K562 (cell line): ENCODE results near the gene AGXT. TPM values are rescaled to one million over a fixed set of nuclear protein-coding genes. Genes with fewer than 3 reads are reported as not detected.

Experiments used
- ATAC-seq: fragments of 200-7000 bp; cut with Tn5 transposase; 3 replicates; pipeline ENCODE4 v1.9.1; 2020; ENCODE audit warnings: moderate library complexity
- BruUV-seq: library from RNA; stranded (reverse); fragments of 400-500 nt; replicated peaks from 2 replicates; lab custom pipeline; 2021; lab: Mats Ljungman, UMichigan
- CTCF ChIA-PET: fragments of 300-600 bp; formaldehyde crosslinking; extraction: SDS; loops from one replicate; lab custom pipeline; 2021; ENCODE audit warnings: low intra/inter-chr PET ratio; lab: Yijun Ruan, JAX
- POLR2A ChIA-PET: fragments of 300-600, 350-650 bp; sonication (Branson Sonifier 250); formaldehyde crosslinking; extraction: SDS; loops from one replicate; lab custom pipeline; 2021; ENCODE audit warnings: antibody characterized with exemption, inconsistent platforms; lab: Yijun Ruan, JAX
- DNase-seq, 4 experiments: peaks; one replicate each; pipeline versions ENCODE4 v3.0.0 to v3.0.0-alpha.2; 2011 to 2018; ENCODE audit warnings: low spot score in 3 of 4, mixed read lengths in 3 of 4; ENCODE audit errors: extremely low read depth in 1 of 4
- FAIRE-seq: peaks from 2 replicates; lab custom pipeline; 2011; peaks lifted over from hg19 to GRCh38; lab: Jason Lieb, UNC
- H2AFZ ChIP-seq: 2 replicates; pipeline ENCODE4 v1.6.0; 2011; ENCODE audit warnings: low read depth, low read length, control low read depth, inconsistent platforms
- H3K27ac ChIP-seq: fragments of 200-600 bp; 3 replicates; pipeline ENCODE4 v1.8.0; 2011; ENCODE audit warnings: low read depth, mild to moderate bottlenecking, control low read depth, inconsistent platforms, low read length, moderate library complexity, mixed read lengths; ENCODE audit errors: extremely low read depth
- H3K27me3 ChIP-seq, 2 experiments: fragments of 300-600 bp in 1 of 2; 2 replicates in 1 of 2; 3 replicates in 1 of 2; pipeline versions ENCODE4 v1.6.0 to v1.8.0; 2011; ENCODE audit warnings: inconsistent platforms in 2 of 2, low read length in 2 of 2, mild to moderate bottlenecking in 1 of 2, mixed read lengths in 1 of 2, moderate library complexity in 1 of 2; ENCODE audit not compliant: control insufficient read depth in 2 of 2, insufficient read depth in 2 of 2
- H3K36me3 ChIP-seq: fragments of 300-600 bp; 3 replicates; pipeline ENCODE4 v1.8.0; 2011; ENCODE audit warnings: mild to moderate bottlenecking, low read length, inconsistent platforms; ENCODE audit not compliant: control insufficient read depth, insufficient read depth
- H3K4me1 ChIP-seq, 2 experiments: fragments of 200-600 bp in 1 of 2; replicated peaks in 1 of 2; 2 replicates in 1 of 2; 3 replicates in 1 of 2; pipeline versions ENCODE4 v1.5.1 to v1.8.0; 2011; ENCODE audit warnings: inconsistent platforms in 2 of 2, low read length in 2 of 2, mild to moderate bottlenecking in 1 of 2, mixed read lengths in 1 of 2, moderate library complexity in 1 of 2; ENCODE audit not compliant: control insufficient read depth in 2 of 2, insufficient read depth in 2 of 2
- H3K4me2 ChIP-seq: 2 replicates; pipeline ENCODE4 v1.6.1; 2011; ENCODE audit warnings: low read length, control low read depth, inconsistent platforms, mixed read lengths; ENCODE audit not compliant: insufficient read depth
- H3K4me3 ChIP-seq: fragments of 200-600 bp; sonication (generic), shearing (Covaris generic); 2 replicates; pipeline ENCODE4 v1.5.1; 2016; ENCODE audit warnings: control low read depth, inconsistent platforms
- H3K79me2 ChIP-seq: fragments of 200-600 bp; 3 replicates; pipeline ENCODE4 v1.8.0; 2011; ENCODE audit warnings: low read length, inconsistent platforms; ENCODE audit not compliant: control insufficient read depth, insufficient read depth
- H3K9ac ChIP-seq, 2 experiments: 2 replicates each; pipeline versions ENCODE4 v1.6.0 to v1.6.1; 2011; ENCODE audit warnings: low read depth in 2 of 2, low read length in 2 of 2, control low read depth in 1 of 2, inconsistent platforms in 1 of 2, mild to moderate bottlenecking in 1 of 2, mixed read lengths in 1 of 2; ENCODE audit not compliant: insufficient read depth in 1 of 2
- H3K9me1 ChIP-seq: one replicate; pipeline ENCODE4 v1.6.0; 2011; ENCODE audit warnings: inconsistent platforms, mild to moderate bottlenecking, low read length, moderate library complexity; ENCODE audit not compliant: control insufficient read depth, insufficient read depth
- H3K9me3 ChIP-seq: replicated peaks from 2 replicates; pipeline ENCODE4 v1.5.1; 2011; ENCODE audit warnings: low read depth, low read length, inconsistent platforms; ENCODE audit not compliant: control insufficient read depth, insufficient read depth
- H4K20me1 ChIP-seq: replicated peaks from 2 replicates; pipeline ENCODE4 v1.6.1; 2011; ENCODE audit warnings: low read length, inconsistent platforms, mixed read lengths; ENCODE audit not compliant: control insufficient read depth, insufficient read depth
- BCL6 ChIP-seq: fragments of 250-450 bp; sonication (Bioruptor Pico); IDR thresholded peaks from 2 replicates; pipeline ENCODE4 v1.4.0; 2020
- CCNT2 ChIP-seq: IDR thresholded peaks from 2 replicates; pipeline ENCODE4 v1.6.1; 2011; ENCODE audit warnings: borderline replicate concordance, low read depth, mild to moderate bottlenecking, moderate library complexity, mixed read lengths, low read length; ENCODE audit not compliant: insufficient read length; ENCODE audit errors: extremely low read depth
- FOXA3 ChIP-seq, 2 experiments: fragments of 450-650 bp in 1 of 2; sonication (generic) in 1 of 2; formaldehyde crosslinking; IDR thresholded peaks in 1 of 2; conservative IDR thresholded peaks in 1 of 2; 2 replicates each; pipeline versions ENCODE4 v1.4.0 to v1.8.0; 2020 to 2022; ENCODE audit warnings: mild to moderate bottlenecking in 2 of 2, missing genetic modification reagents in 1 of 2
- HEY1 ChIP-seq: fragments of 250-450 bp; sonication (Bioruptor Pico); IDR thresholded peaks from 2 replicates; pipeline ENCODE4 v1.5.0; 2020; ENCODE audit warnings: mild to moderate bottlenecking, moderate library complexity, borderline replicate concordance
- HMGN3 ChIP-seq: IDR thresholded peaks from 2 replicates; pipeline ENCODE4 v1.6.1; 2011; ENCODE audit warnings: borderline replicate concordance, low read depth, mild to moderate bottlenecking, mixed read lengths, low read length; ENCODE audit not compliant: insufficient read length; ENCODE audit errors: extremely low read depth
- KAT2B ChIP-seq: IDR thresholded peaks from one replicate; pipeline ENCODE4 v1.6.1; 2012; ENCODE audit warnings: low read depth, mild to moderate bottlenecking, control low read depth, inconsistent platforms, low read length, moderate library complexity
- MBD2 ChIP-seq: sonication (generic); IDR thresholded peaks from 2 replicates; pipeline ENCODE4 v1.6.1; 2016; ENCODE audit warnings: low read depth, borderline replicate concordance
- RUNX1 ChIP-seq: sonication (generic); IDR thresholded peaks from 2 replicates; pipeline ENCODE4 v1.6.1; 2016; ENCODE audit warnings: antibody characterized with exemption, low read depth
- SLC30A9 ChIP-seq: fragments of 250-450 bp; sonication (Bioruptor Pico); IDR thresholded peaks from 2 replicates; pipeline ENCODE4 v1.8.0; 2022; ENCODE audit warnings: mild to moderate bottlenecking, moderate library complexity
- ZFPM2 ChIP-seq: fragments of 250-450 bp; sonication (Bioruptor Pico); IDR thresholded peaks from 2 replicates; pipeline ENCODE4 v1.5.1; 2022; ENCODE audit warnings: mild to moderate bottlenecking
- ZNF311 ChIP-seq: fragments of 250-450 bp; sonication (Bioruptor Pico); IDR thresholded peaks from 2 replicates; pipeline ENCODE4 v1.4.0; 2020; ENCODE audit warnings: mild to moderate bottlenecking, moderate library complexity
- ZNF444 ChIP-seq: fragments of 250-450 bp; sonication (Bioruptor Pico); IDR thresholded peaks from 2 replicates; pipeline ENCODE4 v1.4.0; 2020; ENCODE audit warnings: mild to moderate bottlenecking, moderate library complexity
- ZNF584 ChIP-seq: fragments of 200-800 bp; sonication (Bioruptor generic); IDR thresholded peaks from 2 replicates; pipeline ENCODE4 v1.6.1; 2016; ENCODE audit warnings: low read depth, mild to moderate bottlenecking, missing genetic modification characterization, missing compliant biosample characterization
- ZNF778 ChIP-seq: fragments of 450-650 bp; formaldehyde crosslinking; IDR thresholded peaks from 2 replicates; pipeline ENCODE4 v1.4.0; 2020; ENCODE audit warnings: mild to moderate bottlenecking, moderate library complexity
- WGBS: fragments of 100-300 bp; shearing (Covaris generic); methylation state at CpG from one replicate; pipeline ENCODE4 v1.1.6; 2016; ENCODE audit warnings: low coverage, mixed read lengths; ENCODE audit not compliant: insufficient coverage; ENCODE audit errors: missing lambda C conversion rate; 5-methylcytosine and 5-hydroxymethylcytosine counted together
- in situ Hi-C: fragments of 300-500 bp; cut with MboI; formaldehyde crosslinking; loops from 4 replicates; pipeline ENCODE4 v1.15.0; 2018; ENCODE audit warnings: inconsistent platforms, mixed read lengths
- intact Hi-C: fragments of 100-400 bp; cut with micrococcal nuclease; formaldehyde crosslinking; loops from 2 replicates; pipeline ENCODE4 v1.14.2; 2022
- polyA plus RNA-seq, 8 experiments: library from polyadenylated mRNA; depleted of rRNA in 4 of 8; stranded (reverse) in 5 of 8; unstranded in 3 of 8; fragments of >200 nt; fragmentation: Nextera tagmentation in 2 of 8; fragmentation: Illumina TruSeq in 1 of 8; extraction: Ambion mirVana in 2 of 8; extraction: Trizol in 1 of 8; gene quantifications; 2 replicates each; pipeline versions ENCODE4 v1.2.1 to v1.2.3, GENCODE V29; 2011 to 2014; ENCODE audit warnings: inconsistent platforms in 1 of 8, missing spikeins in 1 of 8
- total RNA-seq, 7 experiments: library from RNA; depleted of rRNA in 6 of 7; stranded (reverse); fragments of >200 nt in 6 of 7; fragmentation: Illumina TruSeq in 2 of 7; extraction: Trizol in 2 of 7; gene quantifications; 2 replicates each; pipeline versions ENCODE4 v1.2.1 to v1.2.3, GENCODE V29; 2011 to 2021; ENCODE audit warnings: low replicate concordance in 1 of 7

AGXT gene
- total and polyA plus RNA-seq, 9 of the 15 experiments (the other 6 are each of a cell fraction or from before 2014, with no cell fraction given) = 0.18 TPM; not detected in 8

GRCh38 chr2:240820607-240821428, 47.8 kb upstream of the AGXT start (continued):
- TF ChIP-seq RUNX1 (no peak), ZNF778 (CRISPR knock-in tag) (no peak), SLC30A9 (no peak), ZNF311 (no peak), HEY1 (no peak), HMGN3 (no peak), MBD2 (no peak), KAT2B (no peak)

- Histone ChIP-seq H3K4me1 (no peaks in the 10 kb centered on the region), H3K9me3 (no peaks in the 10 kb centered on the region), H3K9me1 (no peaks in the 10 kb centered on the region), H3K4me3 (no peak overlapping the region), H2AFZ (no peak overlapping the region), H3K27me3 (peaks cover 2 to 22% of the 10 kb centered on the region in 2 experiments; a peak in 4 of 5 replicates), H3K36me3 (no peaks in the 10 kb centered on the region), H3K27ac (no peak overlapping the region), H4K20me1 (no peaks in the 10 kb centered on the region), H3K79me2 (no peaks in the 10 kb centered on the region), H3K4me2 (no peak overlapping the region), H3K9ac (no peak overlapping the region)
- POLR2A ChIA-PET = interaction anchor here (0.8 to 0.9 kb wide), 2 partner anchors 19 to 106 kb away, joined by 3 read pairs; no protein-coding TSS in a partner anchor
- CTCF ChIA-PET = no interaction called here
- ATAC-seq (no peak), DNase-seq (no peak), FAIRE-seq (no peak)
- intact Hi-C loops (no loop called here), in situ Hi-C loops (no loop called here)
- no TSS peak for BruUV-seq
- 3% methylated on average over 5 of the region's 7 CpGs for WGBS
- TF ChIP-seq ZNF444 (CRISPR knock-in tag) (no peak), ZFPM2 (CRISPR knock-in tag) (no peak), CCNT2 (no peak), BCL6 (CRISPR knock-in tag) (no peak), FOXA3 (CRISPR knock-in tag; conservative IDR thresholded peaks at IDR 0.05 in 1 of 2, IDR thresholded peaks at IDR 0.05 in 1 of 2) (no peak), ZNF584 (no peak)
- TF ChIP-seq, all 486 proteins: peak for 0
Observed at GRCh38 chr2:240821429-240821778, 47.2 kb upstream of the AGXT start.
